GM23248 (cell line): ENCODE measurements around the gene IQCC. TPM values are rescaled to one million over a fixed set of nuclear protein-coding genes. Genes with fewer than 3 reads are reported as not detected.

ENCODE experiments used
- DNase-seq: peaks from one replicate; pipeline ENCODE4 v3.0.0-alpha.2; 2015
- H2AFZ ChIP-seq: fragments of 200-600 bp; sonication (generic); 2 replicates; pipeline ENCODE4 v1.6.1; 2016; ENCODE audit warnings: antibody characterized with exemption
- H3F3A ChIP-seq: fragments of 200-600 bp; sonication (generic); 2 replicates; pipeline ENCODE4 v1.6.1; 2016; ENCODE audit warnings: mild to moderate bottlenecking, antibody characterized with exemption, mixed run types; ENCODE audit not compliant: insufficient read depth
- H3K27ac ChIP-seq: fragments of 200-600 bp; sonication (generic); 2 replicates; pipeline ENCODE4 v1.5.1; 2016; ENCODE audit warnings: mild to moderate bottlenecking
- H3K27me3 ChIP-seq: fragments of 200-600 bp; sonication (generic); replicated peaks from 2 replicates; pipeline ENCODE4 v1.6.1; 2016; ENCODE audit warnings: mild to moderate bottlenecking; ENCODE audit not compliant: insufficient read depth
- H3K36me3 ChIP-seq: fragments of 200-600 bp; sonication (generic); 2 replicates; pipeline ENCODE4 v1.6.1; 2016; ENCODE audit warnings: low read depth, mild to moderate bottlenecking
- H3K4me1 ChIP-seq: fragments of 200-600 bp; sonication (generic); 2 replicates; pipeline ENCODE4 v1.6.1; 2016; ENCODE audit warnings: mild to moderate bottlenecking; ENCODE audit not compliant: insufficient read depth
- H3K4me2 ChIP-seq: fragments of 200-600 bp; sonication (generic); one replicate; pipeline ENCODE4 v1.6.1; 2016; ENCODE audit warnings: mild to moderate bottlenecking; ENCODE audit not compliant: unreplicated experiment
- H3K4me3 ChIP-seq: fragments of 200-600 bp; sonication (generic); 2 replicates; pipeline ENCODE4 v1.5.1; 2016; ENCODE audit warnings: mild to moderate bottlenecking
- H3K79me2 ChIP-seq: fragments of 200-600 bp; sonication (generic); 2 replicates; pipeline ENCODE4 v1.6.1; 2016; ENCODE audit warnings: mild to moderate bottlenecking; ENCODE audit not compliant: insufficient read depth
- H3K9ac ChIP-seq: fragments of 200-600 bp; sonication (generic); 2 replicates; pipeline ENCODE4 v1.6.1; 2016; ENCODE audit warnings: mild to moderate bottlenecking
- H3K9me2 ChIP-seq: fragments of 200-600 bp; sonication (generic); 2 replicates; pipeline ENCODE4 v1.6.1; 2016; ENCODE audit warnings: mixed run types, mild to moderate bottlenecking, moderate library complexity; ENCODE audit not compliant: insufficient read depth
- H3K9me3 ChIP-seq: fragments of 200-600 bp; sonication (generic); one replicate; pipeline ENCODE4 v1.6.1; 2017; ENCODE audit warnings: low read depth
- H4K20me1 ChIP-seq: fragments of 200-600 bp; sonication (generic); 2 replicates; pipeline ENCODE4 v1.6.0; 2016; ENCODE audit not compliant: insufficient read depth
- EZH2 ChIP-seq: fragments of 200-600 bp; sonication (generic); IDR thresholded peaks from 2 replicates; pipeline ENCODE4 v1.6.1; 2018; ENCODE audit warnings: antibody characterized with exemption, mild to moderate bottlenecking; ENCODE audit not compliant: insufficient read depth, poor library complexity, severe bottlenecking
- EZH2phosphoT487 ChIP-seq: fragments of 200-600 bp; sonication (generic); IDR thresholded peaks from 2 replicates; pipeline ENCODE4 v1.6.1; 2018; ENCODE audit warnings: antibody characterized with exemption, moderate library complexity, mild to moderate bottlenecking, low read depth; ENCODE audit not compliant: insufficient read depth
- WGBS, 2 experiments: methylation state at CpG; one replicate each; pipeline ENCODE4 v1.1.6; 2015 to 2017; ENCODE audit warnings: low lambda C conversion rate in 2 of 2, low coverage in 1 of 2; ENCODE audit errors: missing lambda C conversion rate in 2 of 2; 5-methylcytosine and 5-hydroxymethylcytosine counted together
- in situ Hi-C: fragments of 300-500 bp; cut with MboI; formaldehyde crosslinking; loops from 2 replicates; pipeline ENCODE4 v1.15.0; 2020
- polyA plus RNA-seq: library from polyadenylated mRNA; unstranded; fragments of >200 nt; fragmentation: Nextera tagmentation; extraction: Ambion mirVana; gene quantifications from 2 replicates; pipeline ENCODE4 v1.2.1, GENCODE V29; 2016
- total RNA-seq: library from RNA; depleted of rRNA; stranded (reverse); fragments of >200 nt; shearing (Covaris generic); gene quantifications from 2 replicates; pipeline ENCODE4 v1.2.3, GENCODE V29; 2014

Gene IQCC
- total and polyA plus RNA-seq, 2 experiments from 2014 or later = 0.97 to 2.2 TPM

- H3K27me3 ChIP-seq = no peaks in the 10 kb centered on the region
- no peak overlapping the region for H3K4me2 ChIP-seq
- H3K9ac ChIP-seq = no peak overlapping the region; the same call in 1 of the 2 replicates
- H2AFZ ChIP-seq = no peak overlapping the region
- H3K36me3 ChIP-seq = no peaks in the 10 kb centered on the region
- no peaks in the 10 kb centered on the region for H3K79me2 ChIP-seq
- H3K4me3 ChIP-seq = peak overlapping the region; percentile 73; the same call in 1 of the 2 replicates
- H3K9me2 ChIP-seq = no peaks in the 10 kb centered on the region
- DNase-seq = no peak
- peaks cover 20% of the 10 kb centered on the region for H3K4me1 ChIP-seq
- no peak for TF ChIP-seq EZH2
- TF ChIP-seq EZH2phosphoT487 = no peak
- no peaks in the 10 kb centered on the region for H3K9me3 ChIP-seq
- WGBS, 2 experiments = 84 to 90% methylated on average over 19 to 20 of the region's 20 CpGs
- no peak overlapping the region for H3K27ac ChIP-seq
- no peaks in the 10 kb centered on the region for H4K20me1 ChIP-seq
- H3F3A ChIP-seq = peaks cover 34% of the 10 kb centered on the region
- in situ Hi-C loops = no loop called here
Observed at GRCh38 chr1:32239790-32240139, 34.3 kb downstream of the IQCC start.

- H3K9me3 ChIP-seq = no peaks in the 10 kb centered on the region
- H3F3A ChIP-seq = peaks cover 28% of the 10 kb centered on the region
- H3K27me3 ChIP-seq = no peaks in the 10 kb centered on the region
- peaks cover 17% of the 10 kb centered on the region for H3K4me1 ChIP-seq
- H3K4me3 ChIP-seq = peak overlapping the region; percentile 73
- no peaks in the 10 kb centered on the region for H3K9me2 ChIP-seq
- TF ChIP-seq EZH2 = no peak
- peak overlapping the region; percentile 57 for H3K27ac ChIP-seq
- peak overlapping the region; percentile 81 for H3K9ac ChIP-seq
- no peaks in the 10 kb centered on the region for H4K20me1 ChIP-seq
- H3K4me2 ChIP-seq = peak overlapping the region; percentile 91
- H2AFZ ChIP-seq = peak overlapping the region; percentile 76
- 8 to 10% methylated on average over 52 to 55 of the region's 62 CpGs for WGBS, 2 experiments
- peak; percentile 78 for DNase-seq
- H3K79me2 ChIP-seq = no peaks in the 10 kb centered on the region
- in situ Hi-C loops = no loop called here
- H3K36me3 ChIP-seq = no peaks in the 10 kb centered on the region
Observed at GRCh38 chr1:32240140-32240951, 34.9 kb downstream of the IQCC start.

- in situ Hi-C loops = no loop called here
- Histone ChIP-seq H3K4me3 (peak overlapping the region; percentile 73), H3K9me3 (no peaks in the 10 kb centered on the region), H2AFZ (peak overlapping the region; percentile 76), H4K20me1 (no peaks in the 10 kb centered on the region), H3K4me1 (peaks cover 16% of the 10 kb centered on the region), H3K9ac (peak overlapping the region; percentile 81), H3K36me3 (no peaks in the 10 kb centered on the region), H3K27ac (peak overlapping the region; percentile 57), H3K79me2 (no peaks in the 10 kb centered on the region), H3K27me3 (no peaks in the 10 kb centered on the region), H3F3A (peaks cover 22% of the 10 kb centered on the region), H3K4me2 (peak overlapping the region; percentile 91), H3K9me2 (no peaks in the 10 kb centered on the region)
- TF ChIP-seq EZH2 (no peak), EZH2phosphoT487 (no peak)
- DNase-seq = peak; percentile 84
- WGBS, 2 experiments = 1% methylated on average over 50 to 55 of the region's 55 CpGs
Observed at GRCh38 chr1:32241001-32241763, 35.7 kb downstream of the IQCC start.

DNA sequence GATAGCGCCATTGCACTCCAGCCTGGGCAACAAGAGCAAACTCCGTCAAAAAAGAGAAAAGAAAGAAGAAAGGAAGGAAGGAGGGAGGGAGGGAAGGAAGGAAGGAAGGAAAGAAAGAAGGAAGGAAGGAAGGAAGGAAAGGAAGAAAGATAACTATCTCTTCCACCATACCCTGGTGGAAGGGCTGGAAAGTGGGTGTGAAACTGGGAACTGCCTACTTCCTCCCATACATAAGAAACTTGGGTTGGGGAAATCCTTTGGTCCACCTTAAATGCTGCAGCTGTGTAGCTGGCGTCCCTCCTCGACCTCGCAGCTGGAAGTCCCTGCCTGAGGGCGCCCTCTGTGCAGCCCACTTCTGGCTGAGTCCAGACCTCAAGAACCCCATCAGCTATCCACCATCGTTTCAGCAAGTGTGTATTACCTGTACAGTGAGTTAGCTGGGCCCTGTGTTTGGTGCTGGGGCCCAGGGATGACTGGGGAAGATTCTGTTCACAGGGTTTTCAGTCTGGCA, 36.9 kb downstream of the IQCC start:
- Histone ChIP-seq H3K9ac (no peak overlapping the region), H3K4me3 (no peak overlapping the region)
- 41 to 44% methylated on average over 7 of the region's 7 CpGs for WGBS, 2 experiments

More for the DNA sequence above, 36.9 kb downstream of the IQCC start:
- H3K79me2 ChIP-seq = no peaks in the 10 kb centered on the region
- in situ Hi-C loops = no loop called here
- DNase-seq = peak; percentile 32
- H3F3A ChIP-seq = peaks cover 17% of the 10 kb centered on the region; the same call in 1 of the 2 replicates
- no peaks in the 10 kb centered on the region for H3K9me3 ChIP-seq
- H3K27me3 ChIP-seq = no peaks in the 10 kb centered on the region
- TF ChIP-seq EZH2phosphoT487 (no peak), EZH2 (no peak)
- no peak overlapping the region for H2AFZ ChIP-seq
- no peaks in the 10 kb centered on the region for H3K36me3 ChIP-seq
- no peak overlapping the region for H3K27ac ChIP-seq
- peaks cover 20% of the 10 kb centered on the region for H3K4me1 ChIP-seq
- peak overlapping the region; percentile 32 for H3K4me2 ChIP-seq
- H3K9me2 ChIP-seq = no peaks in the 10 kb centered on the region
- H4K20me1 ChIP-seq = no peaks in the 10 kb centered on the region
